Measurements from ENCODE around the gene TTBK2.

The TTBK2 gene

DNA sequence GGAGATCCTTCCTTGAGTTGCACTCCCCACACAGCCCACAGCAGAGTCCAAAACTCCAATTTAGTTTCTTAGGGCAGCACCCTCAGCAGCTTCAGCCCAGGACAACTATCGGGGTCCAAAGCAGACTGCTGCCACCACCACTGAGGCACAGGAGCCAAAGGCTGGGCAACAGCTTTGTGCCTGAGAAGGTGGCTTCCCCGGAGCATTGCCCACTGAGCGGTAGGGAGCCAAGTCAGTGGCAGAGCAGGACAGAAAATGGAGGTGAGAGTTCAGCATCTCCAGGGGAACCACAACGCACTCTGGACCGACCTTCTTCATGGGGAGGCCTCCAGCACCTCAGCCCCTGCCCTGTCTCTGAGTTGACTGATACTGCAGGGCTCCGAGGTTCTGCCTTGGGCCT is 227.1 kb downstream of the TTBK2 start:
- no peaks in the 10 kb centered on the region for H3K79me2 ChIP-seq
- H3K36me3 ChIP-seq (ENCODE audit: control insufficient read depth, insufficient read depth, low read length): no peaks in the 10 kb centered on the region
- no peak overlapping the region for H3K4me3 ChIP-seq (ENCODE audit: low read depth, low read length)
- no peak overlapping the region for H3K4me2 ChIP-seq (ENCODE audit: low read length)
- no peaks in the 10 kb centered on the region for H3K27me3 ChIP-seq (ENCODE audit: control insufficient read depth, insufficient read depth, low read length)
- H3K4me1 ChIP-seq: no peaks in the 10 kb centered on the region
- TF ChIP-seq, protein P1, sequence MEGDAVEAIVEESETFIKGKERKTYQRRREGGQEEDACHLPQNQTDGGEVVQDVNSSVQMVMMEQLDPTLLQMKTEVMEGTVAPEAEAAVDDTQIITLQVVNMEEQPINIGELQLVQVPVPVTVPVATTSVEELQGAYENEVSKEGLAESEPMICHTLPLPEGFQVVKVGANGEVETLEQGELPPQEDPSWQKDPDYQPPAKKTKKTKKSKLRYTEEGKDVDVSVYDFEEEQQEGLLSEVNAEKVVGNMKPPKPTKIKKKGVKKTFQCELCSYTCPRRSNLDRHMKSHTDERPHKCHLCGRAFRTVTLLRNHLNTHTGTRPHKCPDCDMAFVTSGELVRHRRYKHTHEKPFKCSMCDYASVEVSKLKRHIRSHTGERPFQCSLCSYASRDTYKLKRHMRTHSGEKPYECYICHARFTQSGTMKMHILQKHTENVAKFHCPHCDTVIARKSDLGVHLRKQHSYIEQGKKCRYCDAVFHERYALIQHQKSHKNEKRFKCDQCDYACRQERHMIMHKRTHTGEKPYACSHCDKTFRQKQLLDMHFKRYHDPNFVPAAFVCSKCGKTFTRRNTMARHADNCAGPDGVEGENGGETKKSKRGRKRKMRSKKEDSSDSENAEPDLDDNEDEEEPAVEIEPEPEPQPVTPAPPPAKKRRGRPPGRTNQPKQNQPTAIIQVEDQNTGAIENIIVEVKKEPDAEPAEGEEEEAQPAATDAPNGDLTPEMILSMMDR (IDR thresholded peaks at IDR 0.05): no peak
- H3K9ac ChIP-seq: no peak overlapping the region
- H3K9me3 ChIP-seq (ENCODE audit: control insufficient read depth, low read length): no peaks in the 10 kb centered on the region
- H3K27ac ChIP-seq: no peak overlapping the region
- no peak overlapping the region for H2AFZ ChIP-seq

DNA sequence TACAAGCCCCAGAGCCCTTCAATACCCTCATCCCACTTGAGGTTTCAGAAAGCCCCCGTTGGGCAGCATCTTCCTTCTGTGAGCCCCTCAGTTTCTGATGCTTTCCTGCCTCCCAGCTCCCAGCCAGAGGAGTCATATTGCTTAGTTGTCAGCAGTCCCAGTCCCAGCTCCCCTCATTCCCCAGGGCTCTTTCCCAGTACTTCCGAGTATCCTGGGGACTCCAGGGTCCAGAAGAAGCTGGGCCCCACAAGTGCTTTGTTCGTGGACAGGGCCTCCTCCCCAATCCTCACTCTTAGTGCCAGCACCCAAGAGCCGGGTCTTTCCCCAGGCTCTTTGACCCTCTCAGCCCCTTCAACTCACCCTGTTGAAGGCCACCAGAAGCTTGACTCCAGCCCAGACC is 227.6 kb downstream of the TTBK2 start:
- Histone ChIP-seq H3K9ac (no peak overlapping the region), H3K4me2 (ENCODE audit: low read length) (no peak overlapping the region), H3K27ac (no peak overlapping the region), H3K4me3 (ENCODE audit: low read depth, low read length) (no peak overlapping the region), H3K27me3 (ENCODE audit: control insufficient read depth, insufficient read depth, low read length) (no peaks in the 10 kb centered on the region), H3K9me3 (ENCODE audit: control insufficient read depth, low read length) (no peaks in the 10 kb centered on the region), H3K36me3 (ENCODE audit: control insufficient read depth, insufficient read depth, low read length) (no peaks in the 10 kb centered on the region), H2AFZ (no peak overlapping the region), H3K79me2 (no peaks in the 10 kb centered on the region), H3K4me1 (no peaks in the 10 kb centered on the region)
- TF ChIP-seq, protein P1 (IDR thresholded peaks at IDR 0.05): no peak

DNA sequence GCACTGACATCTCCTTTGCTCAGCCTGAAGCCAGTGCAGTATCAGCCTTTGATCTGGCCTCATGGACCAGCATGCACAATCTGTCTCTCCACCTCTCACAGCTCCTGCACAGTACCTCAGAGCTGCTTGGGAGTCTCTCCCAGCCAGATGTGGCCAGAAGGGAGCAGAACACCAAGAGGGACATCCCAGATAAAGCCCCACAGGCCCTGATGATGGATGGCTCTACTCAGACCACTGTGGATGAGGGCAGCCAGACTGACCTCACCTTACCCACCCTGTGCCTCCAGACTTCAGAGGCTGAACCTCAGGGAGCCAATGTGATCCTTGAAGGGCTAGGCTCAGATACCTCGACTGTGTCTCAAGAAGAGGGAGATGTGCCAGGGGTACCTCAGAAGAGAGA is 228.0 kb downstream of the TTBK2 start:
- no peaks in the 10 kb centered on the region for H3K36me3 ChIP-seq (ENCODE audit: control insufficient read depth, insufficient read depth, low read length)
- no peak overlapping the region for H3K4me3 ChIP-seq (ENCODE audit: low read depth, low read length)
- H3K9me3 ChIP-seq (ENCODE audit: control insufficient read depth, low read length): no peaks in the 10 kb centered on the region
- H3K4me1 ChIP-seq: no peaks in the 10 kb centered on the region
- no peak overlapping the region for H2AFZ ChIP-seq
- no peak overlapping the region for H3K27ac ChIP-seq
- H3K9ac ChIP-seq: no peak overlapping the region
- TF ChIP-seq, protein P1 (IDR thresholded peaks at IDR 0.05): no peak
- H3K27me3 ChIP-seq (ENCODE audit: control insufficient read depth, insufficient read depth, low read length): no peaks in the 10 kb centered on the region
- H3K79me2 ChIP-seq: no peaks in the 10 kb centered on the region
- H3K4me2 ChIP-seq (ENCODE audit: low read length): no peak overlapping the region

DNA sequence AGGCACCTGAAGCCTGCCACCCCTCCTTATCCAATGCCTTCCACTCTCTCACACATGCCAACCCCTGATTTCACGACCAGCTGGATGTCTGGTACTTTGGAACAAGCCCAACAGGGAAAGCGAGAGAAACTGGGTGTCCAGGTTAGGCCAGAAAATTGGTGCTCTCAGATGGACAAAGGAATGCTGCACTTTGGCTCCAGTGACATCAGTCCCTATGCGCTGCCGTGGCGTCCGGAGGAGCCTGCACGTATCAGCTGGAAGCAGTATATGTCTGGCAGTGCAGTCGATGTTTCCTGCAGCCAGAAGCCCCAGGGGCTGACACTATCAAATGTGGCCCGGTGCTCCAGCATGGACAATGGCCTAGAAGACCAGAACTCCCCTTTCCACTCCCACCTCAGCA is 228.8 kb downstream of the TTBK2 start:
- TF ChIP-seq, protein P1 (IDR thresholded peaks at IDR 0.05): no peak
- no peak overlapping the region for H2AFZ ChIP-seq
- no peak overlapping the region for H3K27ac ChIP-seq
- no peaks in the 10 kb centered on the region for H3K9me3 ChIP-seq (ENCODE audit: control insufficient read depth, low read length)
- no peak overlapping the region for H3K9ac ChIP-seq
- H3K36me3 ChIP-seq (ENCODE audit: control insufficient read depth, insufficient read depth, low read length): no peaks in the 10 kb centered on the region
- H3K4me1 ChIP-seq: no peaks in the 10 kb centered on the region
- no peak overlapping the region for H3K4me2 ChIP-seq (ENCODE audit: low read length)
- no peaks in the 10 kb centered on the region for H3K79me2 ChIP-seq
- H3K27me3 ChIP-seq (ENCODE audit: control insufficient read depth, insufficient read depth, low read length): no peaks in the 10 kb centered on the region
- no peak overlapping the region for H3K4me3 ChIP-seq (ENCODE audit: low read depth, low read length)

DNA sequence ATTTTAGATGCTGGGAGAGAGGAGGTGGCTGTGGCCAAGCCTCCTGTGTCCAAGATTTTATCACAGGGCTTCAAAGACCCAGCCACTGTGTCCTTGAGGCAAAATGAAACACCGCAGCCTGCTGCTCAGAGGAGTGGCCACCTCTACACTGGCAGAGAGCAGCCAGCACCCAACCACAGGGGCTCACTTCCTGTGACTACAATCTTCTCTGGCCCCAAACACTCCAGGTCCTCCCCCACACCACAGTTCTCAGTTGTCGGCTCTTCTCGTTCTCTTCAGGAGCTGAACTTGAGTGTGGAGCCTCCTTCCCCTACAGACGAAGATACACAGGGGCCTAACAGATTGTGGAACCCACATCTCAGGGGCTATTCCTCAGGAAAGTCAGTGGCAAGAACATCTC is 229.3 kb downstream of the TTBK2 start:
- H3K9ac ChIP-seq: no peak overlapping the region

More for the DNA sequence above, 229.3 kb downstream of the TTBK2 start:
- Histone ChIP-seq H3K27ac (no peak overlapping the region), H3K9me3 (ENCODE audit: control insufficient read depth, low read length) (no peaks in the 10 kb centered on the region), H3K79me2 (no peaks in the 10 kb centered on the region), H3K4me1 (no peaks in the 10 kb centered on the region), H3K4me3 (ENCODE audit: low read depth, low read length) (no peak overlapping the region), H2AFZ (no peak overlapping the region), H3K27me3 (ENCODE audit: control insufficient read depth, insufficient read depth, low read length) (no peaks in the 10 kb centered on the region), H3K4me2 (ENCODE audit: low read length) (no peak overlapping the region), H3K36me3 (ENCODE audit: control insufficient read depth, insufficient read depth, low read length) (no peaks in the 10 kb centered on the region)
- TF ChIP-seq, protein P1 (IDR thresholded peaks at IDR 0.05): no peak
